ENCODE results near the gene PPP2R5D.

- TF ChIP-seq, protein P1, sequence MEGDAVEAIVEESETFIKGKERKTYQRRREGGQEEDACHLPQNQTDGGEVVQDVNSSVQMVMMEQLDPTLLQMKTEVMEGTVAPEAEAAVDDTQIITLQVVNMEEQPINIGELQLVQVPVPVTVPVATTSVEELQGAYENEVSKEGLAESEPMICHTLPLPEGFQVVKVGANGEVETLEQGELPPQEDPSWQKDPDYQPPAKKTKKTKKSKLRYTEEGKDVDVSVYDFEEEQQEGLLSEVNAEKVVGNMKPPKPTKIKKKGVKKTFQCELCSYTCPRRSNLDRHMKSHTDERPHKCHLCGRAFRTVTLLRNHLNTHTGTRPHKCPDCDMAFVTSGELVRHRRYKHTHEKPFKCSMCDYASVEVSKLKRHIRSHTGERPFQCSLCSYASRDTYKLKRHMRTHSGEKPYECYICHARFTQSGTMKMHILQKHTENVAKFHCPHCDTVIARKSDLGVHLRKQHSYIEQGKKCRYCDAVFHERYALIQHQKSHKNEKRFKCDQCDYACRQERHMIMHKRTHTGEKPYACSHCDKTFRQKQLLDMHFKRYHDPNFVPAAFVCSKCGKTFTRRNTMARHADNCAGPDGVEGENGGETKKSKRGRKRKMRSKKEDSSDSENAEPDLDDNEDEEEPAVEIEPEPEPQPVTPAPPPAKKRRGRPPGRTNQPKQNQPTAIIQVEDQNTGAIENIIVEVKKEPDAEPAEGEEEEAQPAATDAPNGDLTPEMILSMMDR (optimal IDR thresholded peaks at IDR 0.05 in 1 of 3, IDR thresholded peaks at IDR 0.05 in 1 of 3, conservative IDR thresholded peaks at IDR 0.05 in 1 of 3; ENCODE audit: extremely low read depth in 1 of 3, insufficient read depth in 2 of 3, low read length in 3 of 3), result no peak
- no peak for TF ChIP-seq EZH2 (IDR thresholded peaks at IDR 0.05; ENCODE audit: low read length)
Measured at GRCh38 chr6:42968126-42968701, 16.2 kb upstream of the PPP2R5D start.

All from keratinocyte (primary cell).